Peyer's patch (tissue), 4 donors: ENCODE measurements around the gene SMIM20.

Source experiments
- CTCF ChIP-seq, 6 experiments: fragments of 450-650 bp in 4 of 6; fragments of 200-600 bp in 2 of 6; sonication (generic) in 1 of 6; IDR thresholded peaks; one replicate each; pipeline ENCODE4 v1.5.1; 2017 to 2019; ENCODE audit warnings: antibody characterized with exemption in 6 of 6, mild to moderate bottlenecking in 3 of 6, moderate library complexity in 1 of 6
- POLR2A ChIP-seq, 2 donors: fragments of 450-650 bp; IDR thresholded peaks; one replicate each; pipeline ENCODE4 v1.5.1; 2017; ENCODE audit warnings: antibody characterized with exemption in 2 of 2, mild to moderate bottlenecking in 2 of 2, moderate library complexity in 2 of 2

GRCh38 chr4:25926462-25926861, 12.4 kb downstream of the SMIM20 start:
- TF ChIP-seq CTCF (IDR thresholded peaks at IDR 0.05) (no peak), POLR2A (IDR thresholded peaks at IDR 0.05) (no peak)
